ENCODE results near the gene HEATR1. TPM values are rescaled to one million over a fixed set of nuclear protein-coding genes. Genes with fewer than 3 reads are reported as not detected.

The HEATR1 gene
- total RNA-seq, 1 donor from 2014 or later: 34.6 TPM

DNA sequence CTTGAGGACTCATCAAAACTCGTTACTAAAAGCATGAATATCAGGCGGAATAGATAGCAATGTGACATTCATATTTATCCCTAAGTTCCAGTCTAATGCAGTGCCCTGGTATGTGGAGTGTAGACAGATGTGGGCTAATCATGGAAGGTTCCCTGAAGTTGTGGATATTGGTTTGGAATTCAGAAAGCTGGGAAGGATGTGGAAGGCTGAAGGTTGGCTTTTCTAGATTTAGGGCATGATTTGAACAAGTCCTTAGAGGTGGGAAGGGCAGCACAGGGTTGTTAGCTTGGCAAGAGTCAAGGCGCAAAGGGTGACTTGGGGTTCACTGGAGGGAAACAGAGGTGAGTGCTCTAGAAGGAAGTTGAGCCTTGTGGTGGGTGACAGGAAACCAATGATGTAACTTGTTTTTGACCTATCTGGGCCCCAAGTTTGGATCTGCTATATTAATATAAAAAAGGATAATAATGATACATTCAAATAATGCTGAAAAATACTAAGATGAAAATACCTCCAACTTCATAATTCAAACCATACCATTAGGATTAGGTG is 58.6 kb downstream of the HEATR1 start:
- peaks cover 52% of the 10 kb centered on the region for H3K36me3 Mint-ChIP-seq (ENCODE audit: unreplicated experiment)
- peak; percentile 53 for DNase-seq (ENCODE audit: extremely low spot score, unreplicated experiment)
- no peaks in the 10 kb centered on the region for H3K9me3 Mint-ChIP-seq (ENCODE audit: unreplicated experiment)
- H3K4me3 Mint-ChIP-seq (ENCODE audit: unreplicated experiment): no peak overlapping the region
- no peaks in the 10 kb centered on the region for H3K27me3 Mint-ChIP-seq (ENCODE audit: unreplicated experiment)
- TF ChIP-seq CTCF (IDR thresholded peaks at IDR 0.05): no peak
- H3K27ac Mint-ChIP-seq (ENCODE audit: unreplicated experiment): no peak overlapping the region
- H3K4me1 Mint-ChIP-seq (ENCODE audit: unreplicated experiment): no peaks in the 10 kb centered on the region

- no peaks in the 10 kb centered on the region for H3K9me3 Mint-ChIP-seq (ENCODE audit: unreplicated experiment)
- no peak overlapping the region for H3K27ac Mint-ChIP-seq (ENCODE audit: unreplicated experiment)
- no peak overlapping the region for H3K4me3 Mint-ChIP-seq (ENCODE audit: unreplicated experiment)
- H3K4me1 Mint-ChIP-seq (ENCODE audit: unreplicated experiment): no peaks in the 10 kb centered on the region
- DNase-seq (ENCODE audit: extremely low spot score, unreplicated experiment): no peak
- TF ChIP-seq CTCF (IDR thresholded peaks at IDR 0.05): no peak
- peaks cover 46% of the 10 kb centered on the region for H3K36me3 Mint-ChIP-seq (ENCODE audit: unreplicated experiment)
- no peaks in the 10 kb centered on the region for H3K27me3 Mint-ChIP-seq (ENCODE audit: unreplicated experiment)
Measured at GRCh38 chr1:236543065-236543669, 61.1 kb downstream of the HEATR1 start.

GRCh38 chr1:236541710-236542109 is 62.6 kb downstream of the HEATR1 start:
- H3K36me3 Mint-ChIP-seq (ENCODE audit: unreplicated experiment): peaks cover 40% of the 10 kb centered on the region
- H3K9me3 Mint-ChIP-seq (ENCODE audit: unreplicated experiment): no peaks in the 10 kb centered on the region
- no peak for TF ChIP-seq CTCF (IDR thresholded peaks at IDR 0.05)
- no peak for DNase-seq (ENCODE audit: extremely low spot score, unreplicated experiment)
- no peaks in the 10 kb centered on the region for H3K4me1 Mint-ChIP-seq (ENCODE audit: unreplicated experiment)
- H3K27ac Mint-ChIP-seq (ENCODE audit: unreplicated experiment): no peak overlapping the region
- H3K27me3 Mint-ChIP-seq (ENCODE audit: unreplicated experiment): no peaks in the 10 kb centered on the region
- no peak overlapping the region for H3K4me3 Mint-ChIP-seq (ENCODE audit: unreplicated experiment)

GRCh38 chr1:236540813-236541465 is 63.4 kb downstream of the HEATR1 start:
- H3K4me3 Mint-ChIP-seq (ENCODE audit: unreplicated experiment): no peak overlapping the region
- TF ChIP-seq CTCF (IDR thresholded peaks at IDR 0.05): no peak
- no peak overlapping the region for H3K27ac Mint-ChIP-seq (ENCODE audit: unreplicated experiment)
- H3K9me3 Mint-ChIP-seq (ENCODE audit: unreplicated experiment): no peaks in the 10 kb centered on the region
- H3K36me3 Mint-ChIP-seq (ENCODE audit: unreplicated experiment): peaks cover 36% of the 10 kb centered on the region
- H3K4me1 Mint-ChIP-seq (ENCODE audit: unreplicated experiment): no peaks in the 10 kb centered on the region
- no peaks in the 10 kb centered on the region for H3K27me3 Mint-ChIP-seq (ENCODE audit: unreplicated experiment)
- DNase-seq (ENCODE audit: extremely low spot score, unreplicated experiment): no peak

- no peaks in the 10 kb centered on the region for H3K9me3 Mint-ChIP-seq (ENCODE audit: unreplicated experiment)
- peaks cover 4% of the 10 kb centered on the region for H3K4me1 Mint-ChIP-seq (ENCODE audit: unreplicated experiment)
- no peak for DNase-seq (ENCODE audit: extremely low spot score, unreplicated experiment)
- H3K36me3 Mint-ChIP-seq (ENCODE audit: unreplicated experiment): peaks cover 17% of the 10 kb centered on the region
- no peaks in the 10 kb centered on the region for H3K27me3 Mint-ChIP-seq (ENCODE audit: unreplicated experiment)
- H3K27ac Mint-ChIP-seq (ENCODE audit: unreplicated experiment): no peak overlapping the region
- H3K4me3 Mint-ChIP-seq (ENCODE audit: unreplicated experiment): no peak overlapping the region
- no peak for TF ChIP-seq CTCF (IDR thresholded peaks at IDR 0.05)
Measured at GRCh38 chr1:236536540-236536939, 67.8 kb downstream of the HEATR1 start.

Measured in osteocyte (in vitro differentiated cells).